HG03575 (cell line): ENCODE data around the gene SMCO4.

ENCODE experiments used
- ATAC-seq: cut with Tn5 transposase; IDR thresholded peaks from one replicate; pipeline ENCODE4 v1.9.1; 2021; ENCODE audit not compliant: unreplicated experiment, insufficient number of reproducible peaks, low FRiP score; ENCODE audit errors: extremely low read depth

The SMCO4 gene

GRCh38 chr11:93564895-93565294 is 21.7 kb upstream of the SMCO4 start:
- no peak for ATAC-seq

- ATAC-seq, result no peak
Observed at GRCh38 chr11:93563857-93564256, 20.7 kb upstream of the SMCO4 start.

- no peak for ATAC-seq
Observed at GRCh38 chr11:93560199-93560932, 17.2 kb upstream of the SMCO4 start.

GRCh38 chr11:93559681-93560080 is 16.5 kb upstream of the SMCO4 start:
- ATAC-seq, result no peak

- no peak for ATAC-seq
Observed at GRCh38 chr11:93552874-93553273, 9.7 kb upstream of the SMCO4 start.

- ATAC-seq, result no peak
Observed at GRCh38 chr11:93549976-93550375, 6.8 kb upstream of the SMCO4 start.

GRCh38 chr11:93548679-93549319 is 5.6 kb upstream of the SMCO4 start:
- no peak for ATAC-seq

- ATAC-seq, result no peak
Observed at GRCh38 chr11:93547773-93548172, 4.6 kb upstream of the SMCO4 start.

GRCh38 chr11:93547028-93547427 is 3.8 kb upstream of the SMCO4 start:
- ATAC-seq, result no peak

GRCh38 chr11:93545566-93545965 is 2.4 kb upstream of the SMCO4 start:
- no peak for ATAC-seq

GRCh38 chr11:93542811-93543229 is 371 bp downstream of the SMCO4 start:
- peak; percentile 11 for ATAC-seq

GRCh38 chr11:93541884-93542810 is 1.0 kb downstream of the SMCO4 start:
- no peak for ATAC-seq

- no peak for ATAC-seq
Observed at GRCh38 chr11:93540896-93541553, 2.2 kb downstream of the SMCO4 start.

GRCh38 chr11:93540337-93540736 is 2.9 kb downstream of the SMCO4 start:
- no peak for ATAC-seq

GRCh38 chr11:93537767-93538261 is 5.4 kb downstream of the SMCO4 start:
- no peak for ATAC-seq

- ATAC-seq, result no peak
Observed at GRCh38 chr11:93537049-93537448, 6.1 kb downstream of the SMCO4 start.

- no peak for ATAC-seq
Observed at GRCh38 chr11:93536101-93536861, 6.9 kb downstream of the SMCO4 start.

- ATAC-seq, result peak; percentile 49
Observed at GRCh38 chr11:93535578-93535977, 7.6 kb downstream of the SMCO4 start.
